ES-I3 (cell line): ENCODE measurements around the gene FAM20C.

Source experiments
- H3K36me3 ChIP-seq: 2 replicates; pipeline ENCODE4 v1.6.1; 2013; ENCODE audit warnings: mild to moderate bottlenecking, low read length, control low read depth, moderate library complexity; ENCODE audit not compliant: insufficient read depth
- H3K4me1 ChIP-seq: 2 replicates; pipeline ENCODE4 v1.6.1; 2013; ENCODE audit warnings: mild to moderate bottlenecking, control low read depth, low read length; ENCODE audit not compliant: insufficient read depth
- H3K9ac ChIP-seq: 2 replicates; pipeline ENCODE4 v1.6.1; 2013; ENCODE audit warnings: low read depth, mild to moderate bottlenecking, low read length, moderate library complexity
- H3K9me3 ChIP-seq: 2 replicates; pipeline ENCODE4 v1.6.1; 2013; ENCODE audit warnings: mild to moderate bottlenecking, low read length, moderate library complexity; ENCODE audit not compliant: control insufficient read depth, insufficient read depth

FAM20C gene

GRCh38 chr7:211033-211714 is 18.8 kb downstream of the FAM20C start:
- Histone ChIP-seq H3K9me3 (no peaks in the 10 kb centered on the region), H3K9ac (no peak overlapping the region), H3K36me3 (no peaks in the 10 kb centered on the region), H3K4me1 (no peaks in the 10 kb centered on the region)

GRCh38 chr7:211715-212058 is 19.3 kb downstream of the FAM20C start:
- no peaks in the 10 kb centered on the region for H3K9me3 ChIP-seq
- no peaks in the 10 kb centered on the region for H3K36me3 ChIP-seq
- H3K4me1 ChIP-seq: no peaks in the 10 kb centered on the region
- H3K9ac ChIP-seq: no peak overlapping the region

- no peaks in the 10 kb centered on the region for H3K36me3 ChIP-seq
- H3K9me3 ChIP-seq: no peaks in the 10 kb centered on the region
- H3K9ac ChIP-seq: no peak overlapping the region
- H3K4me1 ChIP-seq: no peaks in the 10 kb centered on the region
These were observed 20.4 kb downstream of the FAM20C start for GRCh38 chr7:212754-213153.

GRCh38 chr7:213324-213993 is 21.1 kb downstream of the FAM20C start:
- Histone ChIP-seq H3K4me1 (no peaks in the 10 kb centered on the region), H3K9ac (no peak overlapping the region), H3K36me3 (no peaks in the 10 kb centered on the region), H3K9me3 (no peaks in the 10 kb centered on the region)

GRCh38 chr7:214410-215212 is 22.2 kb downstream of the FAM20C start:
- Histone ChIP-seq H3K36me3 (no peaks in the 10 kb centered on the region), H3K4me1 (no peaks in the 10 kb centered on the region), H3K9ac (no peak overlapping the region), H3K9me3 (no peaks in the 10 kb centered on the region)

GRCh38 chr7:216360-217300 is 24.3 kb downstream of the FAM20C start:
- Histone ChIP-seq H3K9ac (no peak overlapping the region), H3K9me3 (no peaks in the 10 kb centered on the region), H3K4me1 (no peaks in the 10 kb centered on the region; the same call in 1 of the 2 replicates), H3K36me3 (no peaks in the 10 kb centered on the region)

- Histone ChIP-seq H3K4me1 (no peaks in the 10 kb centered on the region; the same call in 1 of the 2 replicates), H3K9ac (no peak overlapping the region), H3K36me3 (no peaks in the 10 kb centered on the region), H3K9me3 (no peaks in the 10 kb centered on the region)
These were observed 25.4 kb downstream of the FAM20C start for GRCh38 chr7:217781-218180.

GRCh38 chr7:218316-218715 is 25.9 kb downstream of the FAM20C start:
- H3K9ac ChIP-seq: no peak overlapping the region

GRCh38 chr7:218896-219580 is 26.7 kb downstream of the FAM20C start:
- H3K36me3 ChIP-seq: no peaks in the 10 kb centered on the region
- H3K9me3 ChIP-seq: no peaks in the 10 kb centered on the region
- no peak overlapping the region for H3K9ac ChIP-seq
- H3K4me1 ChIP-seq: no peaks in the 10 kb centered on the region; the same call in 1 of the 2 replicates

More at GRCh38 chr7:218316-218715, 25.9 kb downstream of the FAM20C start:
- no peaks in the 10 kb centered on the region for H3K36me3 ChIP-seq
- H3K9me3 ChIP-seq: no peaks in the 10 kb centered on the region
- no peaks in the 10 kb centered on the region; the same call in 1 of the 2 replicates for H3K4me1 ChIP-seq

- no peaks in the 10 kb centered on the region; the same call in 1 of the 2 replicates for H3K4me1 ChIP-seq
- no peak overlapping the region for H3K9ac ChIP-seq
- H3K9me3 ChIP-seq: no peaks in the 10 kb centered on the region
- H3K36me3 ChIP-seq: no peaks in the 10 kb centered on the region
These were observed 27.3 kb downstream of the FAM20C start for GRCh38 chr7:219581-220150.

- Histone ChIP-seq H3K36me3 (no peaks in the 10 kb centered on the region), H3K9ac (no peak overlapping the region), H3K9me3 (no peaks in the 10 kb centered on the region), H3K4me1 (no peaks in the 10 kb centered on the region; the same call in 1 of the 2 replicates)
These were observed 27.9 kb downstream of the FAM20C start for GRCh38 chr7:220151-220841.

- Histone ChIP-seq H3K9me3 (no peaks in the 10 kb centered on the region), H3K36me3 (no peaks in the 10 kb centered on the region), H3K9ac (no peak overlapping the region), H3K4me1 (no peaks in the 10 kb centered on the region; the same call in 1 of the 2 replicates)
These were observed 29.8 kb downstream of the FAM20C start for GRCh38 chr7:221978-222715.
